Epithelial cell of esophagus (primary cell): ENCODE measurements around the gene MIAT.
A peak's percentile ranks its signal among the peaks of the same experiment; 100 is the strongest.

Experiments
- DNase-seq: peaks from one replicate; pipeline ENCODE4 v3.0.0; 2010; ENCODE audit warnings: low read depth
- H3K4me3 ChIP-seq: 2 replicates; pipeline ENCODE4 v1.5.1; 2011; ENCODE audit warnings: mild to moderate bottlenecking, low read length, control low read depth
- TF ChIP-seq, protein P1 (sequence below): IDR thresholded peaks from 2 replicates; pipeline ENCODE4 v1.5.1; 2011; ENCODE audit warnings: low read depth, mild to moderate bottlenecking, low read length, control low read depth, inconsistent platforms; ENCODE audit not compliant: insufficient read depth; ENCODE audit errors: missing control alignments

Gene MIAT

DNA sequence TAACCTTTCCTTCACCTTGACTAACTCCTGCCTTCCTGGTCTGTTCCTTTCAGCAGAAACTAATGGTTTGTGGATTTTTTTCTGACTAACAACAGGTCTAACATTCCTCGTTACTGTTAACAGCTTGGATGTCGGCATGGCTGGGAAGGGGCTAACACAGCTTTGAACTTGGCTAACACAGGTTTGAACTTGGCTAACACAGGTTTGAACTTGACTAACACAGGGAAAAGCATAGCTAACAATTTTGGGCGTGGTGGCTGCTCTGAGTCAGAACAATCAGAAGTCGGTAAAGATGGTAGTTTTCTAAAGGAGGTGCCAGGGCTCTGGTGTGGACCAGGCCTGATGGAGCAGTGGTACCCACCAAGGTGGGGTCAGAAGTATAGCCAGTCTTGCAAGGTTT lies 16.1 kb downstream of the MIAT start:
- peak overlapping the region; percentile 82 for H3K4me3 ChIP-seq
- TF ChIP-seq, protein P1, sequence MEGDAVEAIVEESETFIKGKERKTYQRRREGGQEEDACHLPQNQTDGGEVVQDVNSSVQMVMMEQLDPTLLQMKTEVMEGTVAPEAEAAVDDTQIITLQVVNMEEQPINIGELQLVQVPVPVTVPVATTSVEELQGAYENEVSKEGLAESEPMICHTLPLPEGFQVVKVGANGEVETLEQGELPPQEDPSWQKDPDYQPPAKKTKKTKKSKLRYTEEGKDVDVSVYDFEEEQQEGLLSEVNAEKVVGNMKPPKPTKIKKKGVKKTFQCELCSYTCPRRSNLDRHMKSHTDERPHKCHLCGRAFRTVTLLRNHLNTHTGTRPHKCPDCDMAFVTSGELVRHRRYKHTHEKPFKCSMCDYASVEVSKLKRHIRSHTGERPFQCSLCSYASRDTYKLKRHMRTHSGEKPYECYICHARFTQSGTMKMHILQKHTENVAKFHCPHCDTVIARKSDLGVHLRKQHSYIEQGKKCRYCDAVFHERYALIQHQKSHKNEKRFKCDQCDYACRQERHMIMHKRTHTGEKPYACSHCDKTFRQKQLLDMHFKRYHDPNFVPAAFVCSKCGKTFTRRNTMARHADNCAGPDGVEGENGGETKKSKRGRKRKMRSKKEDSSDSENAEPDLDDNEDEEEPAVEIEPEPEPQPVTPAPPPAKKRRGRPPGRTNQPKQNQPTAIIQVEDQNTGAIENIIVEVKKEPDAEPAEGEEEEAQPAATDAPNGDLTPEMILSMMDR, result no peak
- DNase-seq, result peak; percentile 98

DNA sequence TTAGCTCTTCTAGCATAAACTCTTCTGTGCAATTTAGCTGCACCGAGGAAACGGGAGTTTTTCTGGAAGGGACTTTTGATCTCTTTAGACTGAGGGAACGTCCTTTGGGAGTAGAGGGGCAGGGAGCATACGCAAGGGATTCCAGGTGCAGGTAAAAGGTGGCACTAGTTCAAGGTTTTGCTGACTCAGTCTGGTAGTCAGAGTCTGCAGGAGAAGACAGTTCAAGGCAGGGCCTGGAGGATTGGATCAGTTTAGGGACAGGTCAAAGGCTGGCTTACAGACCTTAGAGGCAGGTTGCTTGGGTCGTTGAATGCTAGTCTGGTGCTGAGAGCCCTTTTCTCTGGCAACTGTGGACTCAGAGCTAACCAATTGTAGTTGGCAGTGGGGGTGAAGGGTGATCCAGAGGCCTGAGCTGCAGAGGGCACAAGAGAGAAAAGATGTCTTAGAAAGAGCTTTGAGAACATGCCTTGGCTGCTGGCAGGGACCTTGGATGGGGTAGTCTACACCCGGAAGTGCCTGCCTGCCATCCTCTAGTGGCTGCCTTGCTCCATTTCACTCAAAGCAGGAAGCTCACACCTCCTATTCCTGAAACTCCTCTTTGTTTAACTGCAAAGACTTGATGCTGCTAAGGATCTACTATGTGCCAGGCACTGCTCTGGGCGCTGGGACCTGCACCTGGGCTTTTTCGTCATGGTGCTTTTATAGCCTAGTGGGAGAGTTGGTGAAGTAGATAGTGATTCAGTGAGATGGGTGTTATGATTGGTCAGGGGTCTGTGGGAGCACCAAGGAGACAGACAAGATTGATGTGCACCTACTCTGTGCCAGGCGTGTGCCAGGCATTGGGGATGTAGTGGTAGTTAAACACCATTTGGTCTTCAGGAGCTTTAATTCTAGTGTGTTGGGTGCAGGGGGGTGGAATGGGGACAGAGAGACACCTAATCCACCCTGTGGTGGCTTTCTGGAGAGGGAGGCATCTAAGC lies 17.1 kb downstream of the MIAT start:
- TF ChIP-seq, protein P1, result no peak

DNA sequence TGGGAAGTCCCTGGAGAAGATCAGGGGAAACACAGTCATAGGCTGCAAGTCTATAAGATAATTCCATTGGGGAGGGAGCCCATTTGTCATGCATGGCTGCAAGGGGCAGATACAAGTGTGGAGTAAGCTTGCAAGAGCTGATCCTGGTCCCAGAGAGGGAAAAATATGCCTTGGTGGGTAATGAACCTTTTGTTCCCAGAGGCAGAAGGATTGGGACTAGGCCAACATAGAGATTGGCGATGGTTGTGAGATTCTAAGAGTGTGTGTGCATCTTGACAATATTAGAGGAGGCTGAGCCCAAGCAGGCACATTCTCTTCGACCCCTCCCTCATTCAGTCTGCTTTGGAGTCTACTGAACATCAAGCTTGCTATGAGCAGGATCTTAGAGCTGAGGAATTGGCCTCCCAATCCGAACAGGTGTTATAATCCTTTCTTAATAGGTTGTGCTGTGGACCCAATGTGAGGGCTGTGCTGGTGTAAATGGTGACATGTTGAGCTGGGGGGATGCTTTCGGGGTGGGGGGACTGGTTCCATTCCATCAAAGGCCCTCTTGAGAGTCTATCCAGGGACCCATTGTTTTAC lies 18.4 kb downstream of the MIAT start:
- no peak overlapping the region for H3K4me3 ChIP-seq
- TF ChIP-seq, protein P1, result no peak
- no peak for DNase-seq

More for the DNA sequence above, 17.1 kb downstream of the MIAT start:
- peak; percentile 38 for DNase-seq
- no peak overlapping the region for H3K4me3 ChIP-seq

DNA sequence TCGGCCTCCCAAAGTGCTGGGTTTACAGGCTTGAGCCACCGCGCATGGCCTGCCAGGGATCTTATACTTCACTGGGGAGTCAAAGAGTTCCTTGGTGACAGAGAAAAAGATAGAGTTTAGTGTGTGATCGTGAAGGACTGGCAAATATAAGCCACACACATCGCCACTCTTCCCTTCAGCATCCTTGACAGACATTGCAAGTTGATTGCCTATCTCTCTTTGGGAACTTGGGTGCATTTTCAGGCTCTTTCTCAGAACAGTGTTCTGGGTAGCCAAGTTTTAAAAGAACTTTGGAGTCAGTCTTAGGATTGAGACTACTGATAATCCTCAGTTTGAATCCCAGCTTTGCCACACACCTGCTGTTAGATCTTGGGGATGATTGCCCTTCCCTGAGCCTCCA lies 19.8 kb downstream of the MIAT start:
- DNase-seq, result no peak
- TF ChIP-seq, protein P1, result no peak

DNA sequence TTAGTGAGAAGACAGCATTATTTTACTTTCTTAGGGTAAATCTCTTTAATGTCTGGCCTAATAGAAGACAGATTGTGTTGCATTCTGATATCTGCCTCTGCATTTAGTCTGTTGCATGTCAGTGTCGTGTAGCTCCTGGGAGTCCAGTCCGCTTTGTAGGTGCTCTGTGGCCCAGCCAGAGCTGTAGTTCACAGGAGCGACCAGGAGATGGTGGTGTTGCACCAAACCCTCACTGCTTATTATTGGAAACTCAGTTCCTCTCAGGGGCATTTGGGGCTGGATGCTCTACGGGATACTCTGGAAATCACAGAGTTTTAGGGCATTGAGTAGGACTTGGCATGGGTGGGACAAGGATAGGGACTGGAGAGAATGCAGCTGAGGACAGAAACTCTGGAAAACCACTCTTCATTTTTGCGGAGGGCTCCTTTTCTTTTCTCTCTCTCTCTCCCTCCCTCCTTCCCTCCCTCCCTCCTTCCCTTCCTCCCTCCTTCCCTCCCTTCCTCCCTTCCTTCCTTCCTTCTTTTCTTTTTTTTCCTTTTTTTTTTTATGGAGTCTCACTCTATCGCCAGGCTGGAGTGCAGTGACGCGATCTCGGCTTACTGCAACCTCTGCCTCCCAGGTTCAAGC lies 21.7 kb downstream of the MIAT start:
- TF ChIP-seq, protein P1, result peak; percentile 99
- peak; percentile 76 for DNase-seq
- H3K4me3 ChIP-seq, result no peak overlapping the region

More for the DNA sequence above, 19.8 kb downstream of the MIAT start:
- no peak overlapping the region for H3K4me3 ChIP-seq

DNA sequence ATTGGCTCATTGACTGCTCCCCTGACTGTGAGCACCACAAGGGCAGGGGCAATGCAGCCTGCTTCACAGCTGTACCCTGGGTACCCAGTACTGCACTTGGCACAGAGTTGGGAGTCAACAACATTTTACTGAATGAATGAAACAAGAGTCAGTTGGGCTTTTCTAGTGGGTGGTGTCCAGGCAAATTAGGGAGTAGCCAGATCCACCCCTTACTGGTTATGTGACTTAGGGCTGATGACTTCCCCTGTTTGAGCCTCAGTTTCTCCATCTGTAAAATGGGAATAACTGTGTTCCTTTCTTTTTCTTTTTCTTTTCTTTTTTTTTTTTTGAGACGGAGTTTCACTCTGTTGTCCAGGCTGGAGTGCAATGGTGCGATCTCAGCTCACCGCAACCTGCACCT lies 23.1 kb downstream of the MIAT start:
- TF ChIP-seq, protein P1, result no peak
- no peak overlapping the region for H3K4me3 ChIP-seq
- no peak for DNase-seq
